NCI-H2029 treated with DMSO at 0.1 percent for 48 hours (cell line): ENCODE results near the gene ACBD3.

Experiments
- DNase-seq: peaks from one replicate; lab custom pipeline; 2025; lab: John Stamatoyannopoulos, UW

The ACBD3 gene

GRCh38 chr1:226134170-226135058, 52.1 kb downstream of the ACBD3 start:
- DNase-seq = no peak

- DNase-seq = no peak
These were observed 52.9 kb downstream of the ACBD3 start for GRCh38 chr1:226133504-226134123.

- DNase-seq = no peak
These were observed 53.6 kb downstream of the ACBD3 start for GRCh38 chr1:226132728-226133503.

- no peak for DNase-seq
These were observed 54.9 kb downstream of the ACBD3 start for GRCh38 chr1:226131639-226132038.

- no peak for DNase-seq
These were observed 57.3 kb downstream of the ACBD3 start for GRCh38 chr1:226129230-226129629.

- no peak for DNase-seq
These were observed 58.0 kb downstream of the ACBD3 start for GRCh38 chr1:226128487-226129075.

- no peak for DNase-seq
These were observed 59.5 kb downstream of the ACBD3 start for GRCh38 chr1:226126824-226127569.

DNA sequence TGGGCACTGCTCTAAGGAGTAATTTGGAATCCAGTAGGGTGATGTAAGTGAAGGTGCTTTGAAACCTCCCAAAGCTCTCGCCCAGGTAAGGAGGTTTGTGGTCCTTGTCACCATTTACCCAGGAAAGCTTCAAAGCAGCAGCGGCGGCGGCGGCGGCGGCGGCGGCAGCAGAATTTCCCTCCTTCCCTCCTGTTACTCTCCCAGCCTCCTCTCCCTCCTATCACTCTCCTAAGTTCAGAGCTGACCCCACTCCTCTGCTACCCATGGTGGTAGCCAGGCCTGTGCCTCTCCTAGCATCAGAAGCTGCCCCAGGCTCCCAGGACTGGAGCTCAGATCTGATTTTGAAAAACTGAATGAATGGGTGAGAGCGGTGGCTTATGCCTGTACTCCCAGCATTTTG, 60.7 kb downstream of the ACBD3 start:
- DNase-seq = no peak

DNA sequence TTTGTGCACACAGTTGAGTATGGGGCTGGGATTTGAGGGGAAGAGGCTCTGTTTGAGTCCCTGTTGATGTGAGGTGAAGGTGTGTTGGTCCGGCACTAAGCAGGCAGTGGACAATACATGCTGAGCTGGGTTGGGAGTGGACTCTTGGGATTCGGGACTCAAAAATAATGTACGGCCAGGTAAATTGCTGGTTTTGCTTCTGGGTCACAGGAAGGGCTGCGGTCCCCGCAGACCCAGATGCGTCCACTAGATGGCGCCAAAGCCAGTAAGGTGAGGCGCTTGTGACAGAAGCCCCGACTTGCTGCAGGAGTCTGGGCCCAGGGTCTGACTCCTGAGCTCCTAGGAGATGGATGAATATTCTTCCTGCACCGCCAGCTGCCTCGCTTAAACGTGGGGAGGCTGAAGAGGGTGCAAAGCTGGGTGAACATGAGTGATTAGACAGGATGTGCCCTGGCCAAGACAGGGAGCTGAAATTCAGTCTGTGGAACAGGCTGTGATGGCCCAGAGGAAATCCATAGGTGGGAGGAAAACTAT, 61.4 kb downstream of the ACBD3 start:
- DNase-seq = peak; percentile 34

- DNase-seq = no peak
These were observed 62.7 kb downstream of the ACBD3 start for GRCh38 chr1:226123591-226124471.

DNA sequence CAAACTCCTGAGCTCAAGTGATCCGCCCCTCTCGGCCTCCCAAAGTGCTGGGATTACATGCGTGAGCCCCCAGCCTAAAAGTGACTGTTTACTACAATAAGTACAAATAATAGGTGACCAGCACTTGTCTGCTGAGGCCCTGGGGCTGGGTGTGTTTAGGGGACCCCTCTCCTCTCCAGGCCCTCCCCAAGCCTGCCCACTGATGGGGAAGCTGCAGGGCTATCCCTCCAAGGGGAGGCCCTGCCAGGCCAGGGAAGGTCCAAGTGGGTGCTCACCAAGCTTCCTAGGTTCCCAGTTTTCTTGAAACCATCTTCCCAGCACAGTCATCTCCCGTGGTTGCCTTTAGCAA, 63.4 kb downstream of the ACBD3 start:
- no peak for DNase-seq

DNA sequence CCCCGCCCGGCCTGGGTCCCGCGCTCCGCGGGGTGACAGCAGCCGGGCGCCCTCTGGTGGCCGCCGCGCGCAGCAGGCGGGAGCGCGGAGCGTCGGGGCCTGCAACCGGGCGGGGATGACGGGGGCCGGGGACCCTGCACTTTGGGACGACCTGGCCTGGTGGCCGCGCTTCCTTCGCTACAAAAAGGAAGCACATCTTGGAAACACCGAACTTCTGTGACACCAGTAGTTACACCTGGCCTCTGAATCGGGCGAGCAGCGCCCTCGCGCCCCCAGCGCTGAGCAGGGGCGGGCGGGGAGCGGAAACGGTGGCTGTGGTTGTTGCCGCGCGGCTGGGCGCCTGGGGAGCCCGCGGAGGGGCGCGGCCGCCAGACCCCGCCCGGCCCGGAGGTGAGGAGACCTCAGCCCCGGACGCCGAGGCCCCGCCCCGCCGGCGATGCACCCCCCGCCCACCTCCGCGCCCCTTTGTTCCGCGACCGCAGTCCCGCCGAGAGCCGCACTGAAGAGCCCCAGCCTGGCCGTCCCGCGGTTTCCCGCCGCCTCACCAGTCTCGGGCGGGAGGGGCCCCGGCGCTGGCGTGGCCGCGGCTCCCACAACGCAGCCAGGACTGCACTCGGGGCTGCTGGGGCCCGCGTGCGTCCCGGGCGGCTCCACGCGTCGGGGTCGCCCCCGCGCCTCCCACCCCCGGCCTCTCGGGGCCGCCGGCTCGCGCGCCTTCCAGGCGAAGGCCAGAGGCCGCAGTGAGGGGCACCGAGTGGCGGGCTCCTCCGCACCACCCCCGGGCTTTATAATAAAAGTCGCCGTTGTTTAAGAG, 64.7 kb downstream of the ACBD3 start:
- peak; percentile 67 for DNase-seq

DNA sequence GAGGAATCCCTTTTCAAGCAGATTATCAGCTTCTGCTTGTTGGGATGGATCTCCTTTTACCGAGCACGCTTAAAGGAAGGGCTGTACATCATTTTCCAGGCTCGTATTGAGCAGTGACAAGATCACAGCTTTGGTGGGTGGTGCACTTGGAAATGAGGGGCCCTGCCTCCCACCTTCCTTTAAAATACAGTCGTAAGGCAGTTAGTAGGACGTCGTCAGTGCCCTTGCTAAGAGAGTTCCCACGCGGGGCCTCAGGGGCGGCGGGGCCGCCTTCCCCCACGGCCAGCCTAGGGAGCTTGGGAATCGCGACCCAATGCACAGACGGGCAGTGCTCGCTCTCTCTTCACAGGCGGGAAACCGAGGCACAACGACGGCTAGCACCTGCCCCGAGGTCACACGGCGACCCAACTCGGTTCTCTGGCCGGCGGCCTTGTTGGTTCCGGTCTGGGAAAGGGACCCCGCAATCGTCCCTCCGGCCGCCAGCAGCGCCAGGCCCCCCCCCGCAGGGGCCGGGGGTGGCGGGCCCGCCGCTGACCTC, 65.4 kb downstream of the ACBD3 start:
- DNase-seq = no peak

DNA sequence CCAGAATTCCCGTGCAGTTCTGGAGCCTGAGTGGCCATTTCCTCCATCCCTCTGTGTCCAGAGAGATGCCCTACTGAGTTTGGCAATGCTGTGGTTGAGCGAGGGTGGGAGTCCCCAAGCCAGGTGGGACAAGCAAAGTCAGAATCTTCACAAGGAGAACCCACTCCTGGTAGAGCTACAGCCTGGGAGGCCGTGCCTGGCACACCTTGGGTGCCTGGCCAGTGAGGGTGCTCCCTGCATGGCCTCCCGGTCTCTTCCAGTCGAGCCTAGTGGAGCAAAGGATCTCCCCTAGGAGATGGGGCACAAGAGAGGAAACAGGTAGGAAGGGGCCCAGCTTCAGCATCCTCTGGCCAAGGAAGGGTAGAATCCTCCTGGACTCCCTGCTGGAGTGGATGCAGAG, 66.1 kb downstream of the ACBD3 start:
- no peak for DNase-seq

GRCh38 chr1:226119169-226119568, 67.4 kb downstream of the ACBD3 start:
- DNase-seq = no peak

DNA sequence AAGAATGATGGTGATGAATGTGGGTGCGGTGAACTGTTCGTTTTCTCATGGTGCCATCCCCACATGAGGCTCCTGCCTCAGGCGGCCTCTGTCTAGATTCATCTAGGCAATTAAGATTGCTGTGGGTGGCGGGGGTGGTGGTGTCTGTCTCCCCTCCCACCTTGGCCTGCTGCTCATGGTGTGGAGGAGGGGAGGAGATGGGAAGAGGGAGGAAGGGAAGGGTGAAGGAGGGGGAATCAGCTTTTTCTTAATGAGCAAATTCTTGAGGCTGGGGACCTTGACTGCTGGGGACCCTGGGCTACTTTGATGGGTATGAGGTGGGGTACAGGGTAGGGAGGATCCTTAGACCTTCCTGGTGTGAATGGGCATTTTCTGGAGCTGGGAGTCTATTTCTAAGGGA, 68.2 kb downstream of the ACBD3 start:
- no peak for DNase-seq

GRCh38 chr1:226117330-226117729, 69.2 kb downstream of the ACBD3 start:
- DNase-seq = no peak

- DNase-seq = no peak
These were observed 69.9 kb downstream of the ACBD3 start for GRCh38 chr1:226116673-226117072.

GRCh38 chr1:226112626-226113025, 73.9 kb downstream of the ACBD3 start:
- DNase-seq = no peak
